ENCODE results near the gene DHFR2. TPM values are rescaled to one million over a fixed set of nuclear protein-coding genes. Genes with fewer than 3 reads are reported as not detected.

DHFR2 gene
- polyA plus RNA-seq, 1 of the 3 experiments (the other 2 are of a cell fraction), result 1.3 TPM

DNA sequence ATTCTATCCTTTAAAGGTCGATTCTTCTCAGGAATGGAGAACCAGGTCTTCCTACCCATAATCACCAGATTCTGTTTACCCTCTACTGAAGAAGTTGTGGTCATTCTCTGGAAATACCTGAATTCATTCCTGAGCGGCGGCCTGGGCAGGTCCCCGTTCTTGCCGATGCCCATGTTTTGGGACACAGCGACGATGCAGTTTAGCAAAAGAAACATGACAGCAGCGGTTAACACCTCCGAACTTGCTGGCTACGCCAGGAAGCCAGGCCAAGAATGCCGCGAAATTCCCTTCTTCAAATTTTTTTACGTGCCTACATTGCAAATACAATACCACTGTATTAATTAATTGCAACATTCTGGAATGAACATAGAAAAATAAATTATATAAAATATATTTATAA lies 1.4 kb downstream of the DHFR2 start:
- Histone ChIP-seq H3K79me2 (ENCODE audit: insufficient read depth) (peaks cover 19% of the 10 kb centered on the region; the same call in 1 of the 2 replicates), H3F3A (replicated peaks; ENCODE audit: insufficient read depth) (peaks cover 24% of the 10 kb centered on the region), H4K20me1 (ENCODE audit: insufficient read depth) (no peaks in the 10 kb centered on the region), H3K9me2 (no peaks in the 10 kb centered on the region), H3K4me1 (ENCODE audit: control insufficient read depth in 1 of 2, insufficient read depth in 2 of 2, low read depth in 1 of 2, low read length in 1 of 2) (peaks cover 0 to 2% of the 10 kb centered on the region in 2 experiments; a peak in 2 of 4 replicates), H3K27ac (ENCODE audit: low read depth in 2 of 2, low read length in 1 of 2) (no peak overlapping the region), H3K27me3 (ENCODE audit: insufficient read depth) (no peaks in the 10 kb centered on the region), H3K9me3 (no peaks in the 10 kb centered on the region), H3K4me3 (ENCODE audit: low read depth in 2 of 2, low read length in 1 of 2) (no peak overlapping the region), H3K36me3 (replicated peaks in 1 of 2; ENCODE audit: control insufficient read depth in 1 of 2, insufficient read depth in 2 of 2, low read length in 1 of 2) (peaks cover 5 to 32% of the 10 kb centered on the region in 2 experiments), H3K4me2 (no peak overlapping the region), H2AFZ (ENCODE audit: low read depth) (no peak overlapping the region), H3K9ac (no peak overlapping the region)
- no peak for DNase-seq
- WGBS (ENCODE audit: low lambda C conversion rate), result 97% methylated on average over 13 of the region's 13 CpGs
- no peak for TF ChIP-seq TEAD4 (IDR thresholded peaks at IDR 0.05; ENCODE audit: borderline replicate concordance, insufficient read depth)
- no peak for TF ChIP-seq ELF1 (IDR thresholded peaks at IDR 0.05)
- TF ChIP-seq POLR2AphosphoS5 (IDR thresholded peaks at IDR 0.05; ENCODE audit: low read depth, low read length), result no peak
- TF ChIP-seq, protein P1, sequence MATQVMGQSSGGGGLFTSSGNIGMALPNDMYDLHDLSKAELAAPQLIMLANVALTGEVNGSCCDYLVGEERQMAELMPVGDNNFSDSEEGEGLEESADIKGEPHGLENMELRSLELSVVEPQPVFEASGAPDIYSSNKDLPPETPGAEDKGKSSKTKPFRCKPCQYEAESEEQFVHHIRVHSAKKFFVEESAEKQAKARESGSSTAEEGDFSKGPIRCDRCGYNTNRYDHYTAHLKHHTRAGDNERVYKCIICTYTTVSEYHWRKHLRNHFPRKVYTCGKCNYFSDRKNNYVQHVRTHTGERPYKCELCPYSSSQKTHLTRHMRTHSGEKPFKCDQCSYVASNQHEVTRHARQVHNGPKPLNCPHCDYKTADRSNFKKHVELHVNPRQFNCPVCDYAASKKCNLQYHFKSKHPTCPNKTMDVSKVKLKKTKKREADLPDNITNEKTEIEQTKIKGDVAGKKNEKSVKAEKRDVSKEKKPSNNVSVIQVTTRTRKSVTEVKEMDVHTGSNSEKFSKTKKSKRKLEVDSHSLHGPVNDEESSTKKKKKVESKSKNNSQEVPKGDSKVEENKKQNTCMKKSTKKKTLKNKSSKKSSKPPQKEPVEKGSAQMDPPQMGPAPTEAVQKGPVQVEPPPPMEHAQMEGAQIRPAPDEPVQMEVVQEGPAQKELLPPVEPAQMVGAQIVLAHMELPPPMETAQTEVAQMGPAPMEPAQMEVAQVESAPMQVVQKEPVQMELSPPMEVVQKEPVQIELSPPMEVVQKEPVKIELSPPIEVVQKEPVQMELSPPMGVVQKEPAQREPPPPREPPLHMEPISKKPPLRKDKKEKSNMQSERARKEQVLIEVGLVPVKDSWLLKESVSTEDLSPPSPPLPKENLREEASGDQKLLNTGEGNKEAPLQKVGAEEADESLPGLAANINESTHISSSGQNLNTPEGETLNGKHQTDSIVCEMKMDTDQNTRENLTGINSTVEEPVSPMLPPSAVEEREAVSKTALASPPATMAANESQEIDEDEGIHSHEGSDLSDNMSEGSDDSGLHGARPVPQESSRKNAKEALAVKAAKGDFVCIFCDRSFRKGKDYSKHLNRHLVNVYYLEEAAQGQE (IDR thresholded peaks at IDR 0.05; ENCODE audit: low read depth, low read length), result no peak
- no peak for TF ChIP-seq FOXJ3 (CRISPR knock-in tag; IDR thresholded peaks at IDR 0.05)
- TF ChIP-seq MXI1 (IDR thresholded peaks at IDR 0.05; ENCODE audit: low read depth, low read length), result no peak
- TF ChIP-seq, protein P2, sequence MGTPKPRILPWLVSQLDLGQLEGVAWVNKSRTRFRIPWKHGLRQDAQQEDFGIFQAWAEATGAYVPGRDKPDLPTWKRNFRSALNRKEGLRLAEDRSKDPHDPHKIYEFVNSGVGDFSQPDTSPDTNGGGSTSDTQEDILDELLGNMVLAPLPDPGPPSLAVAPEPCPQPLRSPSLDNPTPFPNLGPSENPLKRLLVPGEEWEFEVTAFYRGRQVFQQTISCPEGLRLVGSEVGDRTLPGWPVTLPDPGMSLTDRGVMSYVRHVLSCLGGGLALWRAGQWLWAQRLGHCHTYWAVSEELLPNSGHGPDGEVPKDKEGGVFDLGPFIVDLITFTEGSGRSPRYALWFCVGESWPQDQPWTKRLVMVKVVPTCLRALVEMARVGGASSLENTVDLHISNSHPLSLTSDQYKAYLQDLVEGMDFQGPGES (IDR thresholded peaks at IDR 0.05; ENCODE audit: low read depth, low read length), result no peak
- POLR2A ChIA-PET, result no interaction called here
- CTCF ChIA-PET, result interaction anchor here (1.0 kb wide), 1 partner anchor 24 kb away, joined by 4 read pairs; no protein-coding TSS in a partner anchor

DNA sequence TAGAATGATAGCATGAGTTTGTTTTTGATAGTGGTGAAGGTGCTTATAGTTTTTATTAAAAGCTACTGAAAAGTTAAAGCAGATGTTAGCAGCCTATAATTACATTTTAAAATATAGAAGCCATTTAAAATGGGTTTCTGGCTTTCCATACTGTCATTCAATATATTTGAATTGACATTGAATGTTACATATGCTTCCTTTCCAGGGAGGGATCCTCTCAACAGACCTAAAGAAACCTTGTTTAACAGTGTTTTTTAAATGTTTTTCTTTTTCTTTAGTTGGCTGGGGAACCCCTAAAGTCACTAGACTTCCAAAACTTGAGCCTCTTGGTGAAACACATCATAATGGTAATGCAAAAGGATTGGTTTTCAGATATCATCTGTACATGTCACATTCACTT lies 12.2 kb downstream of the DHFR2 start:
- Histone ChIP-seq H3K4me3 (ENCODE audit: low read depth in 2 of 2, low read length in 1 of 2) (no peak overlapping the region), H3K9ac (no peak overlapping the region), H3K9me2 (no peaks in the 10 kb centered on the region; the same call in 1 of the 2 replicates), H3K4me1 (ENCODE audit: control insufficient read depth in 1 of 2, insufficient read depth in 2 of 2, low read depth in 1 of 2, low read length in 1 of 2) (no peaks in the 10 kb centered on the region; a peak in 1 of 4 replicates), H3K4me2 (no peak overlapping the region), H3K36me3 (replicated peaks in 1 of 2; ENCODE audit: control insufficient read depth in 1 of 2, insufficient read depth in 2 of 2, low read length in 1 of 2) (peaks cover 17 to 29% of the 10 kb centered on the region in 2 experiments), H3K27me3 (ENCODE audit: insufficient read depth) (no peaks in the 10 kb centered on the region), H3F3A (replicated peaks; ENCODE audit: insufficient read depth) (peaks cover 4% of the 10 kb centered on the region), H3K79me2 (ENCODE audit: insufficient read depth) (no peaks in the 10 kb centered on the region), H4K20me1 (ENCODE audit: insufficient read depth) (no peaks in the 10 kb centered on the region), H2AFZ (ENCODE audit: low read depth) (no peak overlapping the region), H3K9me3 (no peaks in the 10 kb centered on the region), H3K27ac (ENCODE audit: low read depth in 2 of 2, low read length in 1 of 2) (no peak overlapping the region; a peak in 1 of 4 replicates)
- no peak for DNase-seq
- CTCF ChIA-PET, result interaction anchor here (1.2 to 1.4 kb wide), 3 partner anchors 14 to 50 kb away, joined by 3 to 8 read pairs (median 4); partner anchors contain the start of gene STX19
- no peak for TF ChIP-seq SMC3 (IDR thresholded peaks at IDR 0.05; ENCODE audit: low read depth, low read length)
- TF ChIP-seq, protein P2 (IDR thresholded peaks at IDR 0.05; ENCODE audit: low read depth, low read length), result no peak
- peak in 1 of 2 experiments; percentile 58; a peak in 1 of 4 replicates for TF ChIP-seq EP300 (IDR thresholded peaks at IDR 0.05; ENCODE audit: borderline replicate concordance in 1 of 2, low read depth in 1 of 2, low read length in 1 of 2)
- TF ChIP-seq ELF1 (IDR thresholded peaks at IDR 0.05), result no peak
- TF ChIP-seq, protein P1 (IDR thresholded peaks at IDR 0.05; ENCODE audit: low read depth, low read length), result no peak
- no peak for TF ChIP-seq RXRA (IDR thresholded peaks at IDR 0.05; ENCODE audit: borderline replicate concordance, low read depth)
- POLR2A ChIA-PET, result interaction anchor here (1.6 kb wide), 1 partner anchor 12 kb away, joined by 7 read pairs; the partner anchor contains the start of genes DHFR2 and NSUN3

Measured in SK-N-SH (cell line).